ENCODE measurements around the gene PSMD13.

DNA sequence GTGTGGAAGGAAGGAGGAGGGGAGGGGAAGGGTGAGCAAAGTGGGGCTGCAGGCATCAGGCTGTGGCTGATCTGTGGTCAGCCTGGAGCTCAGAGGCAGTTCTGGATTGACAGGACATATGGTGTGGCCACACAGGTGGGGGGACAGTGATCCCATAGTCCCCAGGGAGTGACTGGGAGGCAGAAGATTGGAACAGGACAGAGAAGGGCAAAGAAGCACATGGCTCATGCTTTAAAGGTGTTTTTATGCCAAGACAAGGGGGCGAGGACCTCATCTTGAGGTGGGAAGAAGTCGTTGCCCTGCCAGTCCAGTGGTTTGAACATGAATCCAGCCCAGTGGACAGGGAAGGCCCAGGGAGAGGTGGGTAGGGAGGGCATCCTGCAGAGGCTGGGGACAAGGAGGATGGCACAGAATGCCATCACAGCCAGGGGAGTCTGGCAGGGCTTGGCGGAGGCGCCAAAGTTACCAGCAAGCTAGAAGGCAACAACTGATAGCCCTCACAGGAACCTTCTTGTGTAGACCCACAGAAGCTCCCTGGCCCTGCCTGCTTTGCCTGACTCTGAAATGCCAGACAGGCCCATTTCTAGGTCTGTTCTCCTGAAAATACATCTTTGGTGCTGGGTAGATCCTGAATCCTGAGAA lies 32.7 kb upstream of the PSMD13 start:
- TF ChIP-seq CTCF (IDR thresholded peaks at IDR 0.05; ENCODE audit: insufficient read depth, low read length, poor library complexity, severe bottlenecking) (no peak), EZH2phosphoT487 (conservative IDR thresholded peaks at IDR 0.05; ENCODE audit: low read length) (no peak)
